Lower leg skin (tissue), 4 donors: Measurements from ENCODE around the gene APOL4. TPM values are rescaled to one million over a fixed set of nuclear protein-coding genes. Genes with fewer than 3 reads are reported as not detected.
A peak's percentile ranks its signal among the peaks of the same experiment; 100 is the strongest.

Experiments
- DNase-seq, 2 donors: peaks; one replicate each; pipeline ENCODE4 v3.0.0-alpha.2; 2019; ENCODE audit warnings: low spot score in 2 of 2
- H3K4me3 ChIP-seq: fragments of 200-600 bp; sonication (generic); 2 replicates; pipeline ENCODE4 v1.5.1; 2017; ENCODE audit warnings: mild to moderate bottlenecking, low read depth; ENCODE audit not compliant: poor library complexity, severe bottlenecking
- CTCF ChIP-seq, 3 donors: fragments of 450-650 bp; IDR thresholded peaks; one replicate each; pipeline ENCODE4 v1.5.1; 2016; ENCODE audit warnings: antibody characterized with exemption in 3 of 3, mild to moderate bottlenecking in 3 of 3, moderate library complexity in 2 of 3
- POLR2A ChIP-seq, 2 donors: fragments of 450-650 bp; IDR thresholded peaks; one replicate each; pipeline ENCODE4 v1.6.1; 2016 to 2017; ENCODE audit warnings: antibody characterized with exemption in 2 of 2, mild to moderate bottlenecking in 1 of 2, moderate library complexity in 1 of 2
- WGBS, 2 donors: methylation state at CpG; one replicate each; pipeline ENCODE4 v1.1.5; 2018; 5-methylcytosine and 5-hydroxymethylcytosine counted together
- intact Hi-C: fragments of 100-400 bp; cut with DNase I; formaldehyde crosslinking; loops from one replicate; pipeline ENCODE4 v1.15.0; 2023; ENCODE audit warnings: low total_unique reads
- total RNA-seq, 4 donors: library from RNA; depleted of rRNA; stranded (reverse); fragments of >200 nt; gene quantifications; one replicate each; pipeline ENCODE4 v1.1.0, GENCODE V29; 2016

The APOL4 gene
- total RNA-seq, 4 donors from 2014 or later: 3.3 to 5.4 (median 4.1) TPM

- 85 to 88% methylated on average over 9 of the region's 9 CpGs for WGBS, 2 donors
- H3K4me3 ChIP-seq: no peak overlapping the region
- peak in 1 of 2 donors; percentile 70 for DNase-seq
- intact Hi-C loops: no loop called here
- TF ChIP-seq CTCF (IDR thresholded peaks at IDR 0.05) (no peak), POLR2A (IDR thresholded peaks at IDR 0.05) (no peak)
Observed at GRCh38 chr22:36222887-36223450, 21.4 kb upstream of the APOL4 start.

- no peak overlapping the region for H3K4me3 ChIP-seq
- intact Hi-C loops: no loop called here
- TF ChIP-seq CTCF (IDR thresholded peaks at IDR 0.05): no peak
- no peak for TF ChIP-seq POLR2A (IDR thresholded peaks at IDR 0.05)
- peak in 1 of 2 donors; percentile 88 for DNase-seq
- 21 to 26% methylated on average over 7 of the region's 7 CpGs for WGBS, 2 donors
Observed at GRCh38 chr22:36221799-36222751, 20.5 kb upstream of the APOL4 start.

- intact Hi-C loops: no loop called here
- no peak overlapping the region for H3K4me3 ChIP-seq
- 30 to 51% methylated on average over 9 of the region's 9 CpGs for WGBS, 2 donors
- TF ChIP-seq CTCF (IDR thresholded peaks at IDR 0.05) (no peak), POLR2A (IDR thresholded peaks at IDR 0.05) (no peak)
- DNase-seq: peak in 1 of 2 donors; percentile 85
Observed at GRCh38 chr22:36220451-36220921, 18.9 kb upstream of the APOL4 start.

GRCh38 chr22:36218648-36219193 is 17.1 kb upstream of the APOL4 start:
- WGBS, 2 donors: 88 to 89% methylated on average over 7 of the region's 7 CpGs
- H3K4me3 ChIP-seq: no peak overlapping the region
- no peak for TF ChIP-seq CTCF (IDR thresholded peaks at IDR 0.05)
- TF ChIP-seq POLR2A (IDR thresholded peaks at IDR 0.05): no peak
- intact Hi-C loops: no loop called here
- DNase-seq: no peak

GRCh38 chr22:36215981-36216380 is 14.4 kb upstream of the APOL4 start:
- 77 to 86% methylated on average over 2 of the region's 2 CpGs for WGBS, 2 donors
- H3K4me3 ChIP-seq: no peak overlapping the region
- intact Hi-C loops: no loop called here
- TF ChIP-seq CTCF (IDR thresholded peaks at IDR 0.05) (no peak), POLR2A (IDR thresholded peaks at IDR 0.05) (no peak)
- DNase-seq: no peak
